HepG2 (cell line): ENCODE data around the gene ZNF23. TPM values are rescaled to one million over a fixed set of nuclear protein-coding genes. Genes with fewer than 3 reads are reported as not detected.
A peak's percentile ranks its signal among the peaks of the same experiment; 100 is the strongest.

Experiments used
- FOXA3 ChIP-seq: IDR thresholded peaks from 2 replicates; pipeline ENCODE4 v1.6.1; 2016; ENCODE audit warnings: missing genetic modification reagents, missing compliant biosample characterization
- FUBP1 ChIP-seq: sonication (generic); formaldehyde crosslinking; IDR thresholded peaks from 2 replicates; pipeline ENCODE4 v1.5.1; 2020; ENCODE audit warnings: missing genetic modification reagents, mild to moderate bottlenecking, borderline replicate concordance
- GLI4 ChIP-seq: sonication (generic); formaldehyde crosslinking; IDR thresholded peaks from 2 replicates; pipeline ENCODE4 v1.5.1; 2020; ENCODE audit warnings: missing genetic modification reagents, mild to moderate bottlenecking, moderate library complexity, borderline replicate concordance
- HMGXB3 ChIP-seq: sonication (generic); formaldehyde crosslinking; IDR thresholded peaks from 2 replicates; pipeline ENCODE4 v1.4.0; 2020; ENCODE audit warnings: missing genetic modification reagents, borderline replicate concordance
- NFYC ChIP-seq: IDR thresholded peaks from 2 replicates; pipeline ENCODE4 v1.6.1; 2016; ENCODE audit warnings: missing genetic modification reagents, missing compliant biosample characterization
- PPARG ChIP-seq: conservative IDR thresholded peaks from 2 replicates; pipeline ENCODE4 v1.6.1; 2016; ENCODE audit warnings: missing biosample characterization, missing genetic modification reagents
- REXO4 ChIP-seq: sonication (generic); formaldehyde crosslinking; IDR thresholded peaks from 2 replicates; pipeline ENCODE4 v1.8.0; 2022; ENCODE audit warnings: missing genetic modification reagents, mild to moderate bottlenecking, borderline replicate concordance
- TEAD3 ChIP-seq: optimal IDR thresholded peaks from 2 replicates; pipeline ENCODE3; 2016; ENCODE audit warnings: borderline replicate concordance
- TRAFD1 ChIP-seq: sonication (generic); formaldehyde crosslinking; IDR thresholded peaks from 2 replicates; pipeline ENCODE4 v1.5.1; 2020; ENCODE audit warnings: missing genetic modification reagents, mild to moderate bottlenecking, borderline replicate concordance
- U2AF2 ChIP-seq: fragments of 200-400 bp; formaldehyde crosslinking; IDR thresholded peaks from 2 replicates; pipeline ENCODE4 v1.6.1; 2017; ENCODE audit warnings: low read depth, mild to moderate bottlenecking, low read length
- ZIK1 ChIP-seq: sonication (generic); formaldehyde crosslinking; IDR thresholded peaks from 2 replicates; pipeline ENCODE4 v1.5.0; 2020; ENCODE audit warnings: mild to moderate bottlenecking, low read depth, missing genetic modification reagents, borderline replicate concordance
- ZMYM2 ChIP-seq: sonication (generic); formaldehyde crosslinking; IDR thresholded peaks from 2 replicates; pipeline ENCODE4 v1.8.0; 2022; ENCODE audit warnings: mild to moderate bottlenecking, missing genetic modification reagents
- ZNF280B ChIP-seq: sonication (generic); formaldehyde crosslinking; IDR thresholded peaks from 2 replicates; pipeline ENCODE4 v1.5.0; 2020; ENCODE audit warnings: missing genetic modification reagents, mild to moderate bottlenecking, borderline replicate concordance
- ZNF441 ChIP-seq: sonication (generic); formaldehyde crosslinking; IDR thresholded peaks from 2 replicates; pipeline ENCODE4 v1.7.0; 2021; ENCODE audit warnings: missing genetic modification reagents, borderline replicate concordance
- polyA plus RNA-seq, 8 experiments: library from polyadenylated mRNA; depleted of rRNA in 3 of 8; stranded (reverse) in 7 of 8; unstranded in 1 of 8; fragments of >200 nt; fragmentation: Illumina TruSeq in 4 of 8; extraction: Trizol in 4 of 8; gene quantifications; 2 replicates each; pipeline versions ENCODE4 v1.2.1 to v1.2.3, GENCODE V29; 2011 to 2016; ENCODE audit warnings: low read depth in 4 of 8, missing spikeins in 1 of 8, mixed read lengths in 1 of 8; ENCODE audit not compliant: insufficient read depth in 1 of 8
- total RNA-seq, 5 experiments: library from RNA; depleted of rRNA; stranded (reverse); fragments of >200 nt; fragmentation: Illumina TruSeq; extraction: Trizol; gene quantifications; 2 replicates each; pipeline ENCODE4 v1.2.3, GENCODE V29; 2016; ENCODE audit warnings: low read depth in 1 of 5
- TF ChIP-seq, protein P1 (sequence below), 2 experiments: sonication (generic) in 1 of 2; formaldehyde crosslinking in 1 of 2; IDR thresholded peaks; 2 replicates each; pipeline versions ENCODE4 v1.4.0 to v1.6.1; 2018 to 2020; ENCODE audit warnings: missing genetic modification reagents in 2 of 2, borderline replicate concordance in 1 of 2, low read depth in 1 of 2, mild to moderate bottlenecking in 1 of 2, missing biosample characterization in 1 of 2

Gene ZNF23
- total and polyA plus RNA-seq, 2 of the 13 experiments (the other 11 are each of a cell fraction or from before 2014, with no cell fraction given): 8.6 to 12.2 TPM

GRCh38 chr16:71426069-71426879, 35.8 kb downstream of the ZNF23 start (continued):
- TF ChIP-seq, protein P1, sequence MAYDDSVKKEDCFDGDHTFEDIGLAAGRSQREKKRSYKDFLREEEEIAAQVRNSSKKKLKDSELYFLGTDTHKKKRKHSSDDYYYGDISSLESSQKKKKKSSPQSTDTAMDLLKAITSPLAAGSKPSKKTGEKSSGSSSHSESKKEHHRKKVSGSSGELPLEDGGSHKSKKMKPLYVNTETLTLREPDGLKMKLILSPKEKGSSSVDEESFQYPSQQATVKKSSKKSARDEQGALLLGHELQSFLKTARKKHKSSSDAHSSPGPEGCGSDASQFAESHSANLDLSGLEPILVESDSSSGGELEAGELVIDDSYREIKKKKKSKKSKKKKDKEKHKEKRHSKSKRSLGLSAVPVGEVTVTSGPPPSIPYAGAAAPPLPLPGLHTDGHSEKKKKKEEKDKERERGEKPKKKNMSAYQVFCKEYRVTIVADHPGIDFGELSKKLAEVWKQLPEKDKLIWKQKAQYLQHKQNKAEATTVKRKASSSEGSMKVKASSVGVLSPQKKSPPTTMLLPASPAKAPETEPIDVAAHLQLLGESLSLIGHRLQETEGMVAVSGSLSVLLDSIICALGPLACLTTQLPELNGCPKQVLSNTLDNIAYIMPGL (CRISPR knock-in tag; IDR thresholded peaks at IDR 0.05; ENCODE audit: borderline replicate concordance in 1 of 2, low read depth in 1 of 2): peak; percentile 100
- peak; percentile 33 for TF ChIP-seq NFYC
- TF ChIP-seq ZIK1 (CRISPR knock-in tag): peak; percentile 91
- peak; percentile 74; the same call in 1 of the 2 replicates for TF ChIP-seq GLI4 (CRISPR knock-in tag)
- no peak for TF ChIP-seq HMGXB3 (CRISPR knock-in tag)
- no peak for TF ChIP-seq REXO4 (CRISPR knock-in tag)
- peak; percentile 94 for TF ChIP-seq TEAD3
- TF ChIP-seq PPARG (CRISPR knock-in tag): peak; percentile 88
- peak; percentile 70 for TF ChIP-seq ZNF441
- peak; percentile 94 for TF ChIP-seq ZMYM2 (CRISPR knock-in tag)
- TF ChIP-seq FOXA3 (CRISPR knock-in tag): peak; percentile 80
- TF ChIP-seq FUBP1 (CRISPR knock-in tag): peak; percentile 93; the same call in 1 of the 2 replicates
- TF ChIP-seq ZNF280B: peak; percentile 65
- no peak for TF ChIP-seq U2AF2
- peak; percentile 95; the same call in 1 of the 2 replicates for TF ChIP-seq TRAFD1 (CRISPR knock-in tag)
